ENCODE data around the gene ULK4. TPM values are rescaled to one million over a fixed set of nuclear protein-coding genes. Genes with fewer than 3 reads are reported as not detected.

ULK4 gene
- total RNA-seq, 3 donors from 2014 or later = 7.2 to 10.1 (median 9.5) TPM

GRCh38 chr3:41519746-41520145 is 442.2 kb downstream of the ULK4 start:
- intact Hi-C loops (cut with DNase I, micrococcal nuclease) = no loop called here
- no peak for TF ChIP-seq CTCF (IDR thresholded peaks at IDR 0.05)
- H3K9me3 ChIP-seq = no peaks in the 10 kb centered on the region
- no peaks in the 10 kb centered on the region for H3K4me1 ChIP-seq (ENCODE audit: low read depth)
- H3K36me3 ChIP-seq (ENCODE audit: low read depth) = no peaks in the 10 kb centered on the region
- no peak overlapping the region for H3K4me3 ChIP-seq
- ATAC-seq (no peak), DNase-seq (no peak)

DNA sequence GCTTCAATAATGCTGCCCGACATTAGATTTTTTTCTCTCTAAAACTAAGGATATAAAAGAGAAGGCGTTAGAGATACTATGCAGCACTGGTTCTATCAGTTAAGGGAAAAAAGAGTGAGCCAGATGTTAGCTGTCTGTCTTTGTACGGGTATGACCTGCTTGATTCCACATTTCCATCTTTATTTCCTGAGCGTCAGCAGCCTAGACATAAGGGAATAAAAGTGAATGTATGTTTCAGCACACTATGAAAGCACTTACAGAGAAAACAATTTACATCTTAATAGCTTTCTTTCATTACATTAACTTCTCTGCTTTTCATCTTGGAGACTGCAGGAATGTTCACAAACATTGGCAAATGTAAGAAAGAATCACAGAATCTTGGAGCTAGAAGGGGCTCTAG is 443.3 kb downstream of the ULK4 start:
- Histone ChIP-seq H3K36me3 (ENCODE audit: low read depth) (no peaks in the 10 kb centered on the region), H3K4me1 (ENCODE audit: low read depth) (no peaks in the 10 kb centered on the region), H3K4me3 (no peak overlapping the region), H3K9me3 (no peaks in the 10 kb centered on the region)
- DNase-seq (no peak), ATAC-seq (no peak)
- intact Hi-C loops (cut with DNase I, micrococcal nuclease) = no loop called here
- TF ChIP-seq CTCF (IDR thresholded peaks at IDR 0.05) = no peak

GRCh38 chr3:41508063-41508696 is 453.7 kb downstream of the ULK4 start:
- H3K4me1 ChIP-seq (ENCODE audit: low read depth) = no peaks in the 10 kb centered on the region
- TF ChIP-seq CTCF (IDR thresholded peaks at IDR 0.05) = no peak
- no peak overlapping the region for H3K4me3 ChIP-seq
- DNase-seq = no peak
- no peaks in the 10 kb centered on the region for H3K36me3 ChIP-seq (ENCODE audit: low read depth)
- no peak for ATAC-seq
- no peaks in the 10 kb centered on the region for H3K9me3 ChIP-seq
- intact Hi-C loops (cut with DNase I, micrococcal nuclease) = no loop called here

DNA sequence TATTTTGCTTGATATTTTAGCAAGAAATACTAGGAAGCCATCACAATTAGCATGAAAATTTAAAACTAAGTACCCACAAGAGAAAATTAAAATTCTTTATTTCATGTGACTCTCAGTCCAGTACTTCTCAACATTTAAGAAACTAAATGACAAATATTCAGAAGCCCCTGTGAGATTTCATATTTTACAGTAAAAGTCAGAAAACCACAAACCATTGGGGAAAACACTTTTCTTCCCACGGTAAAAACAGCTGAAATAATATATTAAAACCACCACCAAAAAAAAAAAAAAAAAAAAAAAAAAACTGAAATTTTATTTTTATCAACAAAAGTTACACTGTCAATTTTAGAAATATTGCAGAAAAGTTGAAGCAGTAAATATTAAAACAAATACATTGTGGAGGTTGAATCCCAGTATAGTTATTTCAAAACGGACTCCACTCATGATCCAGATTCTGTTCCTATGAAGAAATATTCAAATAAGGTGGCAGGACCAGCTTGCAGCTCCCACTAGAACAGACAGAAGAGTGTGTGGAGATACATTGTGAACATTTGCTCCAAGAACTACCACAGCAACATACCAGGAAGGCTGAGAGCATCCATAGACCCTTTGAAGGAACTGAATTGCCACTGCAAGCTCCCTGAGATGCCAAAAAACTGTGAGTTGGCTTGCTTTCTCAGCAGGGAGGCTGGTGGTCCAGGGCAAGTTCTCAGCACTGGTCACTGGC is 454.4 kb downstream of the ULK4 start:
- Histone ChIP-seq H3K4me1 (ENCODE audit: low read depth) (no peaks in the 10 kb centered on the region), H3K4me3 (no peak overlapping the region), H3K9me3 (no peaks in the 10 kb centered on the region), H3K36me3 (ENCODE audit: low read depth) (no peaks in the 10 kb centered on the region)
- intact Hi-C loops (cut with DNase I, micrococcal nuclease) = no loop called here
- no peak for DNase-seq
- no peak for ATAC-seq
- no peak for TF ChIP-seq CTCF (IDR thresholded peaks at IDR 0.05)

DNA sequence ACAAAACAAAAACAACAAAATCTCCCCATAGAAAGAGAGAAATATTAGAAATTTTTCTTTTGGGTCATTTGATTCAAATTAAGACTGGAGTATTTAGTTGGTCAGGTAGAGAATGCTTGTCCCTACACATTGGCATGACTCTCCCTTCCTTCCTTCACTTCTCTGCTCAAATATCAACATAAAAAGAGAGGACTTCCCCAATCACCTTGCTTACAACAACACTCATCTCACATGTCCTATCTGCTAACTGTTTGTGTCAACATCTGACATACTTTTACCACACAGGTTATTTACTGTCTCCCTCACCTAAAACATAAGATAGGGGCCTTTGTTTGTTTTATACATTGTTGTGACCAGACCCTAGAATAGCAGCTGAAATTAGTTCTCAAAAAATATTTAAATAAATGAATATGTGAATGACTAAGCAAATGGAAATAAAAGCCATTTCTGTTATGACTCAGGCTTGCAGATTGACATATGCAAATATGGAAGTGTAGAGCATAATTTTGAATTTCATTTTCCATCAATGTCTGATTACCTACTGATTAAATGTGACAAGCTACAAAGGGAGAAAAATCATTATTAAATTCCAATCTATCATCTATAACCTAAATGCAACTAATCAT is 457.8 kb downstream of the ULK4 start:
- intact Hi-C loops (cut with DNase I, micrococcal nuclease) = no loop called here
- H3K36me3 ChIP-seq (ENCODE audit: low read depth) = no peaks in the 10 kb centered on the region
- no peaks in the 10 kb centered on the region for H3K4me1 ChIP-seq (ENCODE audit: low read depth)
- no peaks in the 10 kb centered on the region for H3K9me3 ChIP-seq
- DNase-seq (no peak), ATAC-seq (no peak)
- no peak for TF ChIP-seq CTCF (IDR thresholded peaks at IDR 0.05)
- no peak overlapping the region for H3K4me3 ChIP-seq
